HCT116 (cell line): ENCODE measurements around the gene SPRN.

Experiments used
- CBX3 ChIP-seq: IDR thresholded peaks from 2 replicates; pipeline ENCODE4 v1.6.1; 2012; ENCODE audit warnings: low read depth
- EGR1 ChIP-seq: IDR thresholded peaks from 2 replicates; pipeline ENCODE4 v1.6.1; 2012; ENCODE audit warnings: low read depth
- ELF1 ChIP-seq: IDR thresholded peaks from 2 replicates; pipeline ENCODE4 v1.6.1; 2012; ENCODE audit warnings: low read depth, borderline replicate concordance
- EZH2 ChIP-seq: fragments of 200-600 bp; sonication (generic); IDR thresholded peaks from 2 replicates; pipeline ENCODE4 v1.6.1; 2017; ENCODE audit warnings: antibody characterized with exemption, mixed run types
- EZH2phosphoT487 ChIP-seq: fragments of 200-600 bp; IDR thresholded peaks from 2 replicates; pipeline ENCODE4 v1.6.1; 2018; ENCODE audit warnings: antibody characterized with exemption, borderline replicate concordance
- JUND ChIP-seq: IDR thresholded peaks from 2 replicates; pipeline ENCODE4 v1.6.1; 2012
- POLR2A ChIP-seq: IDR thresholded peaks from 2 replicates; pipeline ENCODE4 v1.7.0; 2011; ENCODE audit warnings: borderline replicate concordance; ENCODE audit not compliant: insufficient read depth, insufficient read length; ENCODE audit errors: extremely low read depth
- POLR2AphosphoS5 ChIP-seq: IDR thresholded peaks from 2 replicates; pipeline ENCODE4 v1.6.1; 2011; ENCODE audit warnings: mild to moderate bottlenecking, low read depth, low read length, moderate library complexity
- SRF ChIP-seq: IDR thresholded peaks from 2 replicates; pipeline ENCODE4 v1.6.1; 2012; ENCODE audit warnings: low read depth
- ZNF274 ChIP-seq: fragments of 200-500 bp; sonication (Bioruptor generic); IDR thresholded peaks from 2 replicates; pipeline ENCODE4 v1.6.1; 2014; ENCODE audit warnings: mild to moderate bottlenecking, low read depth, low read length, inconsistent platforms
- TF ChIP-seq, protein P1 (sequence below), 3 experiments: fragments of 200-600 bp in 1 of 3; sonication (generic) in 1 of 3; IDR thresholded peaks in 2 of 3; conservative IDR thresholded peaks in 1 of 3; 2 replicates each; pipeline ENCODE4 v1.5.1; 2012 to 2017; ENCODE audit warnings: low read depth in 2 of 3, low read length in 2 of 3, antibody characterized with exemption in 1 of 3, borderline replicate concordance in 1 of 3, control low read depth in 1 of 3, mild to moderate bottlenecking in 1 of 3, mixed read lengths in 1 of 3, mixed run types in 1 of 3, moderate library complexity in 1 of 3; ENCODE audit not compliant: insufficient read depth in 1 of 3
- TF ChIP-seq, protein P2 (sequence below): IDR thresholded peaks from 2 replicates; pipeline ENCODE4 v1.6.1; 2012
- TF ChIP-seq, protein P3 (sequence below): IDR thresholded peaks from 2 replicates; pipeline ENCODE4 v1.6.1; 2011; ENCODE audit warnings: mild to moderate bottlenecking, low read length, moderate library complexity; ENCODE audit not compliant: insufficient replicate concordance; ENCODE audit errors: extremely low read depth

DNA sequence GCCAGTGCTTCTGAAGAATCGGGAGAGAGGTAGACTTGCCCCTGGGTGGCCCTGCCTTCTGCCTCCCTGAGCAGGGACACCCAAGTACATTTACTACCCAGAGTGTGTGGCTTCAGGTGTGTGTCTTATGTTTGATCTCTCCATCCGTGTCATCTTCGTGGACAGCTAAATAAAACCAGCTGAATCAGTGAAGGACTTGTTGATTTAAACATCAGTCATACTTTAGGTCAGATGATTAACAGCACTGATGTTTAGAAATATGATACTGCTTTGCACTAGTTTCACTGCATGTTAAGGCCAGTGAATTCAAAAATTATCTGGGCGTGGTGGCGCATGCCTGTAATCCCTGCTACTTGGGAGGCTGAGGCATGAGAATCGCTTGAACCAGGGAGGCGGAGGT, 26.5 kb downstream of the SPRN start:
- TF ChIP-seq SRF (no peak), POLR2AphosphoS5 (no peak), EZH2 (no peak), JUND (no peak), CBX3 (no peak), POLR2A (no peak), ZNF274 (no peak), EGR1 (no peak), EZH2phosphoT487 (no peak), ELF1 (no peak)
- TF ChIP-seq, protein P1, sequence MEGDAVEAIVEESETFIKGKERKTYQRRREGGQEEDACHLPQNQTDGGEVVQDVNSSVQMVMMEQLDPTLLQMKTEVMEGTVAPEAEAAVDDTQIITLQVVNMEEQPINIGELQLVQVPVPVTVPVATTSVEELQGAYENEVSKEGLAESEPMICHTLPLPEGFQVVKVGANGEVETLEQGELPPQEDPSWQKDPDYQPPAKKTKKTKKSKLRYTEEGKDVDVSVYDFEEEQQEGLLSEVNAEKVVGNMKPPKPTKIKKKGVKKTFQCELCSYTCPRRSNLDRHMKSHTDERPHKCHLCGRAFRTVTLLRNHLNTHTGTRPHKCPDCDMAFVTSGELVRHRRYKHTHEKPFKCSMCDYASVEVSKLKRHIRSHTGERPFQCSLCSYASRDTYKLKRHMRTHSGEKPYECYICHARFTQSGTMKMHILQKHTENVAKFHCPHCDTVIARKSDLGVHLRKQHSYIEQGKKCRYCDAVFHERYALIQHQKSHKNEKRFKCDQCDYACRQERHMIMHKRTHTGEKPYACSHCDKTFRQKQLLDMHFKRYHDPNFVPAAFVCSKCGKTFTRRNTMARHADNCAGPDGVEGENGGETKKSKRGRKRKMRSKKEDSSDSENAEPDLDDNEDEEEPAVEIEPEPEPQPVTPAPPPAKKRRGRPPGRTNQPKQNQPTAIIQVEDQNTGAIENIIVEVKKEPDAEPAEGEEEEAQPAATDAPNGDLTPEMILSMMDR (IDR thresholded peaks at IDR 0.05 in 2 of 3, conservative IDR thresholded peaks at IDR 0.05 in 1 of 3; ENCODE audit: borderline replicate concordance in 1 of 3, insufficient read depth in 1 of 3, low read depth in 2 of 3, low read length in 2 of 3) = no peak
- TF ChIP-seq, protein P2, sequence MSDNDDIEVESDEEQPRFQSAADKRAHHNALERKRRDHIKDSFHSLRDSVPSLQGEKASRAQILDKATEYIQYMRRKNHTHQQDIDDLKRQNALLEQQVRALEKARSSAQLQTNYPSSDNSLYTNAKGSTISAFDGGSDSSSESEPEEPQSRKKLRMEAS = no peak
- TF ChIP-seq, protein P3, sequence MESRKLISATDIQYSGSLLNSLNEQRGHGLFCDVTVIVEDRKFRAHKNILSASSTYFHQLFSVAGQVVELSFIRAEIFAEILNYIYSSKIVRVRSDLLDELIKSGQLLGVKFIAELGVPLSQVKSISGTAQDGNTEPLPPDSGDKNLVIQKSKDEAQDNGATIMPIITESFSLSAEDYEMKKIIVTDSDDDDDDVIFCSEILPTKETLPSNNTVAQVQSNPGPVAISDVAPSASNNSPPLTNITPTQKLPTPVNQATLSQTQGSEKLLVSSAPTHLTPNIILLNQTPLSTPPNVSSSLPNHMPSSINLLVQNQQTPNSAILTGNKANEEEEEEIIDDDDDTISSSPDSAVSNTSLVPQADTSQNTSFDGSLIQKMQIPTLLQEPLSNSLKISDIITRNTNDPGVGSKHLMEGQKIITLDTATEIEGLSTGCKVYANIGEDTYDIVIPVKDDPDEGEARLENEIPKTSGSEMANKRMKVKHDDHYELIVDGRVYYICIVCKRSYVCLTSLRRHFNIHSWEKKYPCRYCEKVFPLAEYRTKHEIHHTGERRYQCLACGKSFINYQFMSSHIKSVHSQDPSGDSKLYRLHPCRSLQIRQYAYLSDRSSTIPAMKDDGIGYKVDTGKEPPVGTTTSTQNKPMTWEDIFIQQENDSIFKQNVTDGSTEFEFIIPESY = no peak
